GM23338 (cell line): ENCODE measurements around the gene ARHGAP4. TPM values are rescaled to one million over a fixed set of nuclear protein-coding genes. Genes with fewer than 3 reads are reported as not detected.

Experiments used
- ATAC-seq: fragments of 200-7000 bp; cut with Tn5 transposase; 3 replicates; pipeline ENCODE4 v1.9.1; 2020
- DNase-seq: peaks from one replicate; pipeline ENCODE4 v3.0.0-alpha.2; 2015; ENCODE audit warnings: low spot score
- H2AFZ ChIP-seq: fragments of 200-600 bp; sonication (generic); 2 replicates; pipeline ENCODE4 v1.8.0; 2016; ENCODE audit warnings: antibody characterized with exemption, mild to moderate bottlenecking, moderate library complexity
- H3F3A ChIP-seq: fragments of 200-600 bp; sonication (generic); replicated peaks from 2 replicates; pipeline ENCODE4 v1.8.0; 2017; ENCODE audit warnings: antibody characterized with exemption, mixed run types, low read depth
- H3K27ac ChIP-seq: fragments of 200-600 bp; sonication (generic); 2 replicates; pipeline ENCODE4 v1.6.1; 2016; ENCODE audit warnings: low read depth
- H3K27me3 ChIP-seq: fragments of 200-600 bp; sonication (generic); 2 replicates; pipeline ENCODE4 v1.8.0; 2016; ENCODE audit warnings: mild to moderate bottlenecking, mixed run types, moderate library complexity; ENCODE audit not compliant: insufficient read depth
- H3K36me3 ChIP-seq: fragments of 200-600 bp; sonication (generic); 2 replicates; pipeline ENCODE4 v1.8.0; 2016; ENCODE audit warnings: mild to moderate bottlenecking; ENCODE audit not compliant: insufficient read depth
- H3K4me1 ChIP-seq: fragments of 200-600 bp; sonication (generic); 2 replicates; pipeline ENCODE4 v1.8.0; 2016; ENCODE audit warnings: mild to moderate bottlenecking, moderate library complexity; ENCODE audit not compliant: insufficient read depth
- H3K4me2 ChIP-seq: fragments of 200-600 bp; sonication (generic); 2 replicates; pipeline ENCODE4 v1.7.1; 2017; ENCODE audit warnings: mixed run types
- H3K4me3 ChIP-seq: fragments of 200-600 bp; sonication (generic); 2 replicates; pipeline ENCODE4 v1.6.1; 2016; ENCODE audit warnings: mixed run types
- H3K79me2 ChIP-seq: fragments of 200-600 bp; sonication (generic); replicated peaks from 2 replicates; pipeline ENCODE4 v1.8.0; 2017; ENCODE audit warnings: mild to moderate bottlenecking; ENCODE audit not compliant: insufficient read depth
- H3K9me2 ChIP-seq: fragments of 200-600 bp; sonication (generic); 2 replicates; pipeline ENCODE4 v1.8.0; 2017; ENCODE audit not compliant: insufficient read depth
- H4K20me1 ChIP-seq: fragments of 200-600 bp; sonication (generic); replicated peaks from 2 replicates; pipeline ENCODE4 v1.8.0; 2017; ENCODE audit warnings: mild to moderate bottlenecking; ENCODE audit not compliant: insufficient read depth
- H3K27ac Mint-ChIP-seq: 2 replicates; pipeline ENCODE4 v1.8.0; 2020; ENCODE audit warnings: inconsistent platforms, mild to moderate bottlenecking, moderate library complexity, mixed read lengths
- H3K27me3 Mint-ChIP-seq: 3 replicates; pipeline ENCODE4 v1.8.0; 2022; ENCODE audit warnings: low read depth, mild to moderate bottlenecking, moderate library complexity, mixed read lengths, inconsistent platforms; ENCODE audit not compliant: insufficient read depth, poor library complexity
- H3K36me3 Mint-ChIP-seq: 3 replicates; pipeline ENCODE4 v1.8.0; 2021; ENCODE audit warnings: low read depth, mild to moderate bottlenecking, inconsistent platforms, moderate library complexity, mixed read lengths
- H3K4me1 Mint-ChIP-seq: 3 replicates; pipeline ENCODE4 v1.8.0; 2020; ENCODE audit warnings: mild to moderate bottlenecking, inconsistent platforms, mixed read lengths
- H3K4me3 Mint-ChIP-seq: 3 replicates; pipeline ENCODE4 v1.8.0; 2021; ENCODE audit warnings: moderate library complexity, mild to moderate bottlenecking, inconsistent platforms, mixed read lengths
- H3K9me3 Mint-ChIP-seq: 3 replicates; pipeline ENCODE4 v1.8.0; 2020; ENCODE audit warnings: moderate library complexity, mild to moderate bottlenecking, inconsistent platforms, mixed read lengths
- CREB1 ChIP-seq: fragments of 250-450 bp; sonication (Bioruptor Pico); IDR thresholded peaks from 2 replicates; pipeline ENCODE4 v1.5.0; 2020; ENCODE audit warnings: low read depth, mild to moderate bottlenecking, moderate library complexity
- EZH2 ChIP-seq: fragments of 200-600 bp; sonication (generic); IDR thresholded peaks from one replicate; pipeline ENCODE4 v1.8.0; 2017; ENCODE audit warnings: antibody characterized with exemption, mild to moderate bottlenecking, low read depth; ENCODE audit not compliant: unreplicated experiment
- EZH2phosphoT487 ChIP-seq: fragments of 200-600 bp; sonication (generic); IDR thresholded peaks from one replicate; pipeline ENCODE4 v1.8.1; 2018; ENCODE audit warnings: antibody characterized with exemption; ENCODE audit not compliant: unreplicated experiment
- JUNB ChIP-seq: IDR thresholded peaks from one replicate; pipeline ENCODE4 v1.6.1; 2016; ENCODE audit warnings: antibody characterized with exemption; ENCODE audit not compliant: unreplicated experiment
- NANOG ChIP-seq: IDR thresholded peaks from 2 replicates; pipeline ENCODE4 v1.6.1; 2016; ENCODE audit warnings: antibody characterized with exemption, borderline replicate concordance
- POLR2AphosphoS5 ChIP-seq: IDR thresholded peaks from 2 replicates; pipeline ENCODE4 v1.6.1; 2016; ENCODE audit warnings: antibody characterized with exemption, low read depth
- STAT1 ChIP-seq: IDR thresholded peaks from one replicate; pipeline ENCODE4 v1.6.1; 2016; ENCODE audit warnings: antibody characterized with exemption; ENCODE audit not compliant: unreplicated experiment
- ZNF114 ChIP-seq: fragments of 250-450 bp; sonication (Bioruptor Pico); IDR thresholded peaks from 2 replicates; pipeline ENCODE4 v1.5.0; 2020; ENCODE audit warnings: mild to moderate bottlenecking, moderate library complexity
- ZNF331 ChIP-seq: fragments of 250-450 bp; sonication (Bioruptor Pico); IDR thresholded peaks from 2 replicates; pipeline ENCODE4 v1.5.0; 2020; ENCODE audit warnings: low read depth, mild to moderate bottlenecking, moderate library complexity
- polyA plus RNA-seq: library from polyadenylated mRNA; unstranded; fragments of >200 nt; fragmentation: Nextera tagmentation; extraction: Ambion mirVana; gene quantifications from 2 replicates; pipeline ENCODE4 v1.2.1, GENCODE V29; 2016
- total RNA-seq: library from RNA; depleted of rRNA; stranded (reverse); fragments of >200 nt; shearing (Covaris generic); gene quantifications from 2 replicates; pipeline ENCODE4 v1.2.3, GENCODE V29; 2014
- TF ChIP-seq, protein P1 (sequence below): IDR thresholded peaks from 2 replicates; pipeline ENCODE4 v1.6.1; 2016; ENCODE audit warnings: antibody characterized with exemption
- TF ChIP-seq, protein P2 (sequence below): IDR thresholded peaks from one replicate; pipeline ENCODE4 v1.6.1; 2018; ENCODE audit warnings: antibody characterized with exemption; ENCODE audit not compliant: unreplicated experiment

The ARHGAP4 gene
- total and polyA plus RNA-seq, 2 experiments from 2014 or later, result 21.5 to 59.5 TPM

DNA sequence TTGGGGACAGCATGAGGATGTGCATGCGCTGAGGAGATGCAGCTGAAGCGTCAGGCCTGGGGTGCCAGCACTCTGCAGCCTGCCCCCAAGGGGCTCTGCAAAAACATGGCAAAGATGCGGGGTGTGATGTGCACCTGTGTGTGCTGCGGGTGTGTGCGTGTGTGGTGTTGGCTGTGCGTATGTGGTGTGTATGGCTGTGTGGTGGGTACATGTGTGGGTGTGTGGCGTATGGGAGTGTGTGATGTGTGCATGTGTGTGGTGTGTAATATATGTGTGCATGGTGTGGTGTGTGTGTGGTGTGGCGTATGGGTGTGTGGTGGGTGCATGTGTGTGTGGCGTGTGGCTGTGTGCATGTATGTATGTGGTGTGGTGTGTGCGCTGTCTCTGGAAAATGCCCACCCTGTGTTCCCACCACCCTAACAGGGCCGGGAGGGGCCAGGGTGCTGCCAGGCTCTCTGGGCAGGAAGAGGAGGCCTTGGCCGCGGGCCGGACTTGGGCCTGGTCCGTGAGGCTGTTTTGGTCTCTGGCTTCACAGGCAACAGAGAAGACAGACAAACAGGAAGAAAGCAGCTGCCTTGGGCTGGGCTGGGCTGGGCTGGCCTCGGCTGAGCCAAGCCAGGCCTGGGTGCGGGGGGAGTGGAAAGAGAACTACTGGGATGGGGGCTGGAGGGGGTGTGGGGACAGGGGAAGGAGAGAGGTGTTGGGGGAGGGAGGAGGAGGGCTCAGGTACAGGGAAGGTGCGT lies 22.7 kb downstream of the ARHGAP4 start (continued):
- TF ChIP-seq EZH2, result no peak
- no peak for TF ChIP-seq STAT1
- no peak for TF ChIP-seq POLR2AphosphoS5
- no peak for TF ChIP-seq NANOG
- no peak for TF ChIP-seq EZH2phosphoT487
- no peak for TF ChIP-seq CREB1
- TF ChIP-seq, protein P1, sequence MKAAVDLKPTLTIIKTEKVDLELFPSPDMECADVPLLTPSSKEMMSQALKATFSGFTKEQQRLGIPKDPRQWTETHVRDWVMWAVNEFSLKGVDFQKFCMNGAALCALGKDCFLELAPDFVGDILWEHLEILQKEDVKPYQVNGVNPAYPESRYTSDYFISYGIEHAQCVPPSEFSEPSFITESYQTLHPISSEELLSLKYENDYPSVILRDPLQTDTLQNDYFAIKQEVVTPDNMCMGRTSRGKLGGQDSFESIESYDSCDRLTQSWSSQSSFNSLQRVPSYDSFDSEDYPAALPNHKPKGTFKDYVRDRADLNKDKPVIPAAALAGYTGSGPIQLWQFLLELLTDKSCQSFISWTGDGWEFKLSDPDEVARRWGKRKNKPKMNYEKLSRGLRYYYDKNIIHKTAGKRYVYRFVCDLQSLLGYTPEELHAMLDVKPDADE, result no peak
- no peak for TF ChIP-seq JUNB
- TF ChIP-seq, protein P2, sequence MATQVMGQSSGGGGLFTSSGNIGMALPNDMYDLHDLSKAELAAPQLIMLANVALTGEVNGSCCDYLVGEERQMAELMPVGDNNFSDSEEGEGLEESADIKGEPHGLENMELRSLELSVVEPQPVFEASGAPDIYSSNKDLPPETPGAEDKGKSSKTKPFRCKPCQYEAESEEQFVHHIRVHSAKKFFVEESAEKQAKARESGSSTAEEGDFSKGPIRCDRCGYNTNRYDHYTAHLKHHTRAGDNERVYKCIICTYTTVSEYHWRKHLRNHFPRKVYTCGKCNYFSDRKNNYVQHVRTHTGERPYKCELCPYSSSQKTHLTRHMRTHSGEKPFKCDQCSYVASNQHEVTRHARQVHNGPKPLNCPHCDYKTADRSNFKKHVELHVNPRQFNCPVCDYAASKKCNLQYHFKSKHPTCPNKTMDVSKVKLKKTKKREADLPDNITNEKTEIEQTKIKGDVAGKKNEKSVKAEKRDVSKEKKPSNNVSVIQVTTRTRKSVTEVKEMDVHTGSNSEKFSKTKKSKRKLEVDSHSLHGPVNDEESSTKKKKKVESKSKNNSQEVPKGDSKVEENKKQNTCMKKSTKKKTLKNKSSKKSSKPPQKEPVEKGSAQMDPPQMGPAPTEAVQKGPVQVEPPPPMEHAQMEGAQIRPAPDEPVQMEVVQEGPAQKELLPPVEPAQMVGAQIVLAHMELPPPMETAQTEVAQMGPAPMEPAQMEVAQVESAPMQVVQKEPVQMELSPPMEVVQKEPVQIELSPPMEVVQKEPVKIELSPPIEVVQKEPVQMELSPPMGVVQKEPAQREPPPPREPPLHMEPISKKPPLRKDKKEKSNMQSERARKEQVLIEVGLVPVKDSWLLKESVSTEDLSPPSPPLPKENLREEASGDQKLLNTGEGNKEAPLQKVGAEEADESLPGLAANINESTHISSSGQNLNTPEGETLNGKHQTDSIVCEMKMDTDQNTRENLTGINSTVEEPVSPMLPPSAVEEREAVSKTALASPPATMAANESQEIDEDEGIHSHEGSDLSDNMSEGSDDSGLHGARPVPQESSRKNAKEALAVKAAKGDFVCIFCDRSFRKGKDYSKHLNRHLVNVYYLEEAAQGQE, result no peak

DNA sequence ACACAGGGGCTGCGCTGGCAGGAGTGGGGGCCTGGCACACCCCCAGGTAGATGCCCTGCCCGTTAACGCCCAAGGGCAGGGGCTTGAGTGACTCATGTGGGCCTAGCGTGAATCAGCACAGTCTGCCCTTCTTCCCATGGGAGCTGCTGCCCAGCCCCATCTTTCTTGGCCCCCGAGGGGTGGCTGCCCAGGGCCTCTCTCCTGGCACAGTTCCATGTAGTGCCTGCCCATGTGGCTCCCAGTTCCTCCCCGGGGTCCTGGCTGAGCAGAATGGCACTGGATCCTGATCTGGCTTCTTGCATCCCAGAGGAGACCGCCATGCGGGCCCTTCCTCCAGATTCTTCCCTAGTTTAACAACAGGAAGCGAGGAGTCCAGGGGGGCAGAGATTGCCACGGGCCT lies 23.7 kb downstream of the ARHGAP4 start:
- Mint-ChIP-seq H3K4me3 (no peak overlapping the region), H3K4me1 (peaks cover 26% of the 10 kb centered on the region), H3K36me3 (no peaks in the 10 kb centered on the region), H3K27me3 (peaks cover 15% of the 10 kb centered on the region), H3K9me3 (no peaks in the 10 kb centered on the region; the same call in 2 of the 3 replicates), H3K27ac (no peak overlapping the region)
- Histone ChIP-seq H3K4me1 (peaks cover 5% of the 10 kb centered on the region; the same call in 1 of the 2 replicates), H3K4me2 (no peak overlapping the region), H3K79me2 (no peaks in the 10 kb centered on the region), H3K4me3 (no peak overlapping the region), H3F3A (no peaks in the 10 kb centered on the region), H4K20me1 (no peaks in the 10 kb centered on the region), H3K36me3 (no peaks in the 10 kb centered on the region), H3K27me3 (no peaks in the 10 kb centered on the region), H2AFZ (no peak overlapping the region), H3K27ac (no peak overlapping the region), H3K9me2 (no peaks in the 10 kb centered on the region)
- ATAC-seq (no peak), DNase-seq (no peak)
- TF ChIP-seq ZNF331 (CRISPR knock-in tag) (no peak), ZNF114 (CRISPR knock-in tag) (no peak), JUNB (no peak)
- TF ChIP-seq, protein P2, result no peak
